ENCODE data around the gene ARHGAP44. TPM values are rescaled to one million over a fixed set of nuclear protein-coding genes. Genes with fewer than 3 reads are reported as not detected.

ARHGAP44 gene
- total RNA-seq, 1 donor from 2014 or later: 12.4 TPM

DNA sequence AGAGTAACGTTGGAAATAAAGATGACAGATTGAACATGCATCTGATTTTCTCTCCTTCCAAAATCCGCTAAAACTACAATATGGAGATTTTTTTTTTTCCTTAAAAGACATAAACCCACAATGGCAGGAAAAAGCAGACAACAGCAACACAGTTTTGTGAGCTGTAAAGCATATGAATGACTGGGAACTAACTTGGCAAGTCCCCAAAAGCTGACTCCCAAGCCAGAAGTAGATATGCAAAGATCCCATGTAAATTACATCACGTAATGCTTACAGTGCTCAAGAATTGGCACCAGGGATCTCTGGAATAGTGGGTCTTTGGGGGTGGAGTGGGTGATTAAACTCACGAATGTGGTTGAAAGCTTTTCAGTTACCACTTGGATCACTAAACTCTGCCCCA is 121.9 kb downstream of the ARHGAP44 start:
- TF ChIP-seq, protein P1, sequence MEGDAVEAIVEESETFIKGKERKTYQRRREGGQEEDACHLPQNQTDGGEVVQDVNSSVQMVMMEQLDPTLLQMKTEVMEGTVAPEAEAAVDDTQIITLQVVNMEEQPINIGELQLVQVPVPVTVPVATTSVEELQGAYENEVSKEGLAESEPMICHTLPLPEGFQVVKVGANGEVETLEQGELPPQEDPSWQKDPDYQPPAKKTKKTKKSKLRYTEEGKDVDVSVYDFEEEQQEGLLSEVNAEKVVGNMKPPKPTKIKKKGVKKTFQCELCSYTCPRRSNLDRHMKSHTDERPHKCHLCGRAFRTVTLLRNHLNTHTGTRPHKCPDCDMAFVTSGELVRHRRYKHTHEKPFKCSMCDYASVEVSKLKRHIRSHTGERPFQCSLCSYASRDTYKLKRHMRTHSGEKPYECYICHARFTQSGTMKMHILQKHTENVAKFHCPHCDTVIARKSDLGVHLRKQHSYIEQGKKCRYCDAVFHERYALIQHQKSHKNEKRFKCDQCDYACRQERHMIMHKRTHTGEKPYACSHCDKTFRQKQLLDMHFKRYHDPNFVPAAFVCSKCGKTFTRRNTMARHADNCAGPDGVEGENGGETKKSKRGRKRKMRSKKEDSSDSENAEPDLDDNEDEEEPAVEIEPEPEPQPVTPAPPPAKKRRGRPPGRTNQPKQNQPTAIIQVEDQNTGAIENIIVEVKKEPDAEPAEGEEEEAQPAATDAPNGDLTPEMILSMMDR (IDR thresholded peaks at IDR 0.05; ENCODE audit: unreplicated experiment): no peak
- Mint-ChIP-seq H3K27me3 (no peaks in the 10 kb centered on the region), H3K27ac (no peak overlapping the region), H3K36me3 (ENCODE audit: insufficient read depth) (peaks cover 18% of the 10 kb centered on the region), H3K4me3 (ENCODE audit: low read depth) (no peak overlapping the region), H3K4me1 (ENCODE audit: low read depth) (no peaks in the 10 kb centered on the region), H3K9me3 (ENCODE audit: low read depth) (peaks cover 6% of the 10 kb centered on the region)
- DNase-seq (ENCODE audit: low spot score, unreplicated experiment): no peak

DNA sequence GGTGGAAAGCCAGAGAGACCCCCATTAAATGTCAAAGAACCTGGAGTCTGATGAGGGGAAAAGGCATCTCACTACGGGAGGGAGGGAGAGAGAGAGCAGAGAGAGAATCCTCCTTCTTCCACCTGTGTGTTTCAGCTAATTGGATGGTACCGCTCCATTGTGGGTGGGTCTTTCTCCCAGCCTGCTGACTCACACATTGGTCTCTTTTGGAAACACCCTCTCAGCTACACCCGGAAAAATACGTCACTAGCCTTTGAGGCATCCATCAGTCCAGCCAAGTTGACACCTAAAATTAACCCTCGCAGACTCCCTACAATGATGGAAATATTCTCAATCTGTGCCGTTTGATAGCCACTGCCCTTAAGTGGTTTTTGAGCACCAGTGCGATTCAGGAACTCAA is 128.1 kb downstream of the ARHGAP44 start:
- H3K9me3 Mint-ChIP-seq (ENCODE audit: low read depth): no peaks in the 10 kb centered on the region
- peaks cover 18% of the 10 kb centered on the region for H3K36me3 Mint-ChIP-seq (ENCODE audit: insufficient read depth)
- H3K4me3 Mint-ChIP-seq (ENCODE audit: low read depth): no peak overlapping the region
- H3K4me1 Mint-ChIP-seq (ENCODE audit: low read depth): no peaks in the 10 kb centered on the region
- no peak for DNase-seq (ENCODE audit: low spot score, unreplicated experiment)
- no peaks in the 10 kb centered on the region for H3K27me3 Mint-ChIP-seq
- TF ChIP-seq, protein P1 (IDR thresholded peaks at IDR 0.05; ENCODE audit: unreplicated experiment): no peak
- H3K27ac Mint-ChIP-seq: no peak overlapping the region

DNA sequence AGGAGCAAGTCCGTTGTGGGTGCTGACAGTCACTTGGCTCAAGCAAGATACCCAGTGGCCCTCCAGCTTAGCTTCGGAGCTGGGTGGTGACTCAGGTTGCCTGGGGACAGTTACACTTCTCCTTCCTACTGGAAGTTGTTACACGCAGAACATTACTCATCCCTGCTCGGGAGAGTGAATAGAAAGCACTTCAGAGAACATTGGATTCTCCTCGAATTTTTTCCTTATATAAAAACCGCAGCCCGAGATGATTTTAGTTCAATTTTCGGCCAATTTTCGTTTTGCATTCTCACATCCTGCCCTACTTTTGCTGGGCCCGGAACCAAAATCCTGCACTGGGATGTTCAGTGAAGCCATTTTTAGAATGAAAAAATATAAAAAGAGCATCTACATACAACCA is 128.8 kb downstream of the ARHGAP44 start:
- Mint-ChIP-seq H3K4me3 (ENCODE audit: low read depth) (no peak overlapping the region), H3K36me3 (ENCODE audit: insufficient read depth) (peaks cover 18% of the 10 kb centered on the region), H3K4me1 (ENCODE audit: low read depth) (no peaks in the 10 kb centered on the region), H3K9me3 (ENCODE audit: low read depth) (no peaks in the 10 kb centered on the region), H3K27ac (no peak overlapping the region), H3K27me3 (no peaks in the 10 kb centered on the region)
- DNase-seq (ENCODE audit: low spot score, unreplicated experiment): no peak
- TF ChIP-seq, protein P1 (IDR thresholded peaks at IDR 0.05; ENCODE audit: unreplicated experiment): no peak

DNA sequence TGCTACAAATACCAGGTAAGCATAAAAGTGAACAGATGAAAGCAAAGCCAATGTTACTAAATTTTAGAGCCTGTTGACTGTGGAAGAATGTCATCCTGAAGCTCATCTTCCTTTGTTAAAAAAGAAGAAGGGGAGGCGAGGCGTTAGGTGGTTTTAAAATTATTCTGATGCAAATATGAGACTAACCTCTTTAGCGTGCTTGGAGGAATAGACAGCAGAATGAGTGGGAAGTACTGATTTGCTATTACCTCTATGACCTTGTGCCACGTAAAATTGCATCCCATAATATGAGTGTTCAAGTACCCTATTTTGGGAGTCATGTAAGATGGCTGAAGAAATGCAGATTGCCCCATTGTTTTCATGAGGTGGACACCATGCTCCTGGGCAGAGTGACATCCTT is 132.8 kb downstream of the ARHGAP44 start:
- H3K27me3 Mint-ChIP-seq: no peaks in the 10 kb centered on the region
- no peak overlapping the region for H3K4me3 Mint-ChIP-seq (ENCODE audit: low read depth)
- H3K9me3 Mint-ChIP-seq (ENCODE audit: low read depth): no peaks in the 10 kb centered on the region
- DNase-seq (ENCODE audit: low spot score, unreplicated experiment): no peak
- H3K27ac Mint-ChIP-seq: no peak overlapping the region
- peaks cover 17% of the 10 kb centered on the region for H3K36me3 Mint-ChIP-seq (ENCODE audit: insufficient read depth)
- no peaks in the 10 kb centered on the region for H3K4me1 Mint-ChIP-seq (ENCODE audit: low read depth)
- TF ChIP-seq, protein P1 (IDR thresholded peaks at IDR 0.05; ENCODE audit: unreplicated experiment): no peak

DNA sequence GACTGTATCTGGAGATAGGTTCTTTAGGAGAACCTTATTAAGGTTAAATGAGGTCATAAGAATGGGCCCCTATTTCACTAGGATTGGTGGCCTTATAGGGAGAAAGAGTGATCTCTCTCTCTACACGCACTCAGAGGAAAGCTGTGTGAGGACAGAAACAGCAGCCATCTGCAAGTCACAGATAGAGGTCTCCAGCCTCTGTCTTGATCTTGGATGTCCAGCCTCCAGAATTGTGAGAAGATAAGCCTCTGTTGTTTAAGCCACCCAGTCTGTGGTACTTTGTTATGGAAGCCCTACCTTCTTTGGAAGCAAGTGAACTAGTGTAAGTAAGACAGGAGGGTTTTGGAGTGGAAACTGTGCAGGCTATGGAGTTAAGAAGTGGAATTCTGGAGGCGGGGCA is 135.3 kb downstream of the ARHGAP44 start:
- no peaks in the 10 kb centered on the region for H3K9me3 Mint-ChIP-seq (ENCODE audit: low read depth)
- peaks cover 13% of the 10 kb centered on the region for H3K36me3 Mint-ChIP-seq (ENCODE audit: insufficient read depth)
- no peak overlapping the region for H3K4me3 Mint-ChIP-seq (ENCODE audit: low read depth)
- H3K27me3 Mint-ChIP-seq: no peaks in the 10 kb centered on the region
- TF ChIP-seq, protein P1 (IDR thresholded peaks at IDR 0.05; ENCODE audit: unreplicated experiment): no peak
- no peaks in the 10 kb centered on the region for H3K4me1 Mint-ChIP-seq (ENCODE audit: low read depth)
- no peak for DNase-seq (ENCODE audit: low spot score, unreplicated experiment)
- H3K27ac Mint-ChIP-seq: no peak overlapping the region
